Epidermal melanocyte (primary cell): ENCODE measurements around the gene ZNF777.

Source experiments
- DNase-seq: peaks from one replicate; pipeline ENCODE4 v3.0.0; 2011; ENCODE audit warnings: low spot score; ENCODE audit not compliant: insufficient read length

Gene ZNF777

GRCh38 chr7:149477494-149478443 is 16.9 kb upstream of the ZNF777 start:
- peak; percentile 72 for DNase-seq

- no peak for DNase-seq
These were observed 15.9 kb upstream of the ZNF777 start for GRCh38 chr7:149476791-149477190.

GRCh38 chr7:149475121-149476045 is 14.5 kb upstream of the ZNF777 start:
- no peak for DNase-seq

GRCh38 chr7:149474309-149475120 is 13.7 kb upstream of the ZNF777 start:
- no peak for DNase-seq

- no peak for DNase-seq
These were observed 12.4 kb upstream of the ZNF777 start for GRCh38 chr7:149473251-149473650.

- DNase-seq: no peak
These were observed 10.6 kb upstream of the ZNF777 start for GRCh38 chr7:149471289-149471953.

- no peak for DNase-seq
These were observed 8.9 kb upstream of the ZNF777 start for GRCh38 chr7:149469806-149470205.

GRCh38 chr7:149468208-149468607 is 7.3 kb upstream of the ZNF777 start:
- no peak for DNase-seq

GRCh38 chr7:149467321-149467859 is 6.5 kb upstream of the ZNF777 start:
- DNase-seq: no peak

GRCh38 chr7:149466364-149466763 is 5.5 kb upstream of the ZNF777 start:
- DNase-seq: no peak

- DNase-seq: no peak
These were observed 2.8 kb upstream of the ZNF777 start for GRCh38 chr7:149463500-149464161.

GRCh38 chr7:149462101-149462520 is 1.2 kb upstream of the ZNF777 start:
- no peak for DNase-seq

- DNase-seq: no peak
These were observed 1.1 kb downstream of the ZNF777 start for GRCh38 chr7:149459540-149460452.

- DNase-seq: no peak
These were observed 1.7 kb downstream of the ZNF777 start for GRCh38 chr7:149459201-149459539.

GRCh38 chr7:149458235-149458634 is 2.6 kb downstream of the ZNF777 start:
- no peak for DNase-seq

- no peak for DNase-seq
These were observed 3.1 kb downstream of the ZNF777 start for GRCh38 chr7:149457766-149458165.

- DNase-seq: no peak
These were observed 4.1 kb downstream of the ZNF777 start for GRCh38 chr7:149456506-149457421.
